CD4-positive, alpha-beta T cell (primary cell): ENCODE data around the gene RGS10. TPM values are rescaled to one million over a fixed set of nuclear protein-coding genes. Genes with fewer than 3 reads are reported as not detected.

Source experiments
- ATAC-seq: fragments of 200-7000 bp; cut with Tn5 transposase; one replicate; pipeline ENCODE4 v1.10.0; 2022; ENCODE audit warnings: mild to moderate bottlenecking; ENCODE audit not compliant: poor library complexity
- CTCF ChIA-PET: fragments of 350-600 bp; sonication (Branson Sonifier 250); formaldehyde crosslinking; loops from one replicate; lab custom pipeline; 2021; ENCODE audit warnings: antibody characterized with exemption, inconsistent platforms; lab: Charles Lee
- POLR2A ChIA-PET: fragments of 350-600 bp; sonication (Branson Sonifier 250); formaldehyde crosslinking; loops from one replicate; lab custom pipeline; 2021; ENCODE audit warnings: antibody characterized with exemption, inconsistent platforms; lab: Charles Lee
- DNase-seq, 14 experiments: peaks; one replicate each; pipeline ENCODE4 v3.0.0-alpha.2; 2013 to 2020; ENCODE audit warnings: mixed read lengths in 2 of 14
- H3K27ac ChIP-seq, 2 donors: one replicate each; pipeline versions ENCODE4 v1.5.1 to v1.7.0; 2013; ENCODE audit warnings: low read length in 2 of 2, low read depth in 1 of 2, mild to moderate bottlenecking in 1 of 2
- H3K27me3 ChIP-seq, 2 experiments: 1 replicate in 1 of 2; 2 replicates in 1 of 2; pipeline versions ENCODE4 v1.6.1 to v1.7.0; 2013; ENCODE audit warnings: low read length in 2 of 2, control low read depth in 1 of 2, mild to moderate bottlenecking in 1 of 2, moderate library complexity in 1 of 2; ENCODE audit not compliant: insufficient read depth in 2 of 2, control insufficient read depth in 1 of 2
- H3K36me3 ChIP-seq: one replicate; pipeline ENCODE4 v1.6.1; 2013; ENCODE audit warnings: low read length, control low read depth; ENCODE audit not compliant: insufficient read depth
- H3K4me1 ChIP-seq: one replicate; pipeline ENCODE4 v1.6.1; 2013; ENCODE audit warnings: low read length, control low read depth; ENCODE audit not compliant: insufficient read depth
- H3K4me3 ChIP-seq: one replicate; pipeline ENCODE4 v1.5.1; 2013; ENCODE audit warnings: mild to moderate bottlenecking, low read length, moderate library complexity
- H3K9me3 ChIP-seq, 2 experiments: 1 replicate in 1 of 2; 2 replicates in 1 of 2; pipeline versions ENCODE4 v1.6.1 to v1.7.0; 2013; ENCODE audit warnings: low read length in 2 of 2, mild to moderate bottlenecking in 2 of 2, control low read depth in 1 of 2, moderate library complexity in 1 of 2; ENCODE audit not compliant: control insufficient read depth in 1 of 2, insufficient read depth in 1 of 2
- H3K27ac Mint-ChIP-seq: one replicate; pipeline ENCODE4 v1.8.0; 2020; ENCODE audit warnings: mixed read lengths
- H3K27me3 Mint-ChIP-seq: one replicate; pipeline ENCODE4 v1.8.0; 2021; ENCODE audit warnings: mixed read lengths
- H3K36me3 Mint-ChIP-seq: one replicate; pipeline ENCODE4 v1.8.0; 2021; ENCODE audit warnings: low read depth, mixed read lengths
- H3K4me1 Mint-ChIP-seq: one replicate; pipeline ENCODE4 v1.8.0; 2021; ENCODE audit warnings: low read depth, mixed read lengths
- H3K4me3 Mint-ChIP-seq: one replicate; pipeline ENCODE4 v1.8.0; 2020; ENCODE audit warnings: mild to moderate bottlenecking, mixed read lengths
- H3K9me3 Mint-ChIP-seq: one replicate; pipeline ENCODE4 v1.8.0; 2020; ENCODE audit warnings: mixed read lengths
- CTCF ChIP-seq: fragments of 200-600 bp; IDR thresholded peaks from one replicate; pipeline ENCODE4 v1.8.0; 2022; ENCODE audit warnings: antibody characterized with exemption, mild to moderate bottlenecking
- intact Hi-C, 2 experiments: fragments of 100-400 bp; cut with DNase I in 1 of 2; cut with micrococcal nuclease in 1 of 2; formaldehyde crosslinking; loops; one replicate each; pipeline versions ENCODE4 v1.15.1 to v1.9.0; 2023 to 2025; cut with DNase I, micrococcal nuclease
- total RNA-seq, 174 experiments: library from RNA in 2 of 174; stranded (reverse) in 2 of 174; gene quantifications; one replicate each; pipeline ENCODE4 v1.2.3 and lab custom pipeline; 2021 to 2026

Gene RGS10
- total RNA-seq, 2 experiments from 2014 or later, result 132 to 134 TPM

GRCh38 chr10:119457966-119458766 lies 84.4 kb downstream of the RGS10 start:
- POLR2A ChIA-PET, result no interaction called here
- no peak for DNase-seq
- Histone ChIP-seq H3K36me3 (peaks cover 5% of the 10 kb centered on the region), H3K27ac (no peak overlapping the region), H3K4me3 (no peak overlapping the region), H3K4me1 (no peaks in the 10 kb centered on the region), H3K9me3 (peaks cover 0 to 3% of the 10 kb centered on the region in 2 experiments), H3K27me3 (no peaks in the 10 kb centered on the region)
- Mint-ChIP-seq H3K27me3 (no peaks in the 10 kb centered on the region), H3K4me3 (no peak overlapping the region), H3K4me1 (no peaks in the 10 kb centered on the region), H3K36me3 (peaks cover 7% of the 10 kb centered on the region), H3K9me3 (no peaks in the 10 kb centered on the region), H3K27ac (no peak overlapping the region)
- TF ChIP-seq CTCF, result no peak
- intact Hi-C loops, result no loop called here
- ATAC-seq, result no peak
- CTCF ChIA-PET, result interaction anchor here (1.8 to 2.2 kb wide), 2 partner anchors 13 kb away, joined by 5 to 8 read pairs; no protein-coding TSS in a partner anchor

DNA sequence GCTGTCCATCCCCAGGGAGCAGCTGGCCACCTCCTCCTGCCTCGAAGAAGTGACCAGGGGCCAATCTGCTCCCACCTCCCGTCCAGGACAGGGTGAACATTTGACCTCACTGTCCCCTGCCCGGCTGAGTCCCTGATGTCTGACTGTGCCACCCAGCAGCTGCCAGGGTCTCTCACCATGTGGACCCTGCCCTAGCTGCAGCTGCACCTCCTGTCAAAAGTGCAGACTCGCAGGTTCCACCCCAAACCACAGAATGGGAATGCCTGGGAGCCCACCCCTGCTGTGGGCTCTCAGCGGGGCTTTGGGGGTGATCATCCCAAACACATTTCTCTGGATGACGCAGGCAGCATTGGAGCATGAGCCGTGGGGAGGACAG lies 86.1 kb downstream of the RGS10 start:
- no peaks in the 10 kb centered on the region for H3K4me1 Mint-ChIP-seq
- H3K4me3 Mint-ChIP-seq, result no peak overlapping the region
- Histone ChIP-seq H3K9me3 (no peaks in the 10 kb centered on the region), H3K27me3 (no peaks in the 10 kb centered on the region), H3K4me1 (no peaks in the 10 kb centered on the region), H3K4me3 (no peak overlapping the region), H3K27ac (no peak overlapping the region), H3K36me3 (peaks cover 14% of the 10 kb centered on the region)
- H3K27me3 Mint-ChIP-seq, result no peaks in the 10 kb centered on the region
- no peak for TF ChIP-seq CTCF
- DNase-seq (no peak), ATAC-seq (no peak)
- no peak overlapping the region for H3K27ac Mint-ChIP-seq
- H3K9me3 Mint-ChIP-seq, result no peaks in the 10 kb centered on the region
- POLR2A ChIA-PET, result interaction anchor here (1.0 kb wide), 1 partner anchor 33 kb away, joined by 3 read pairs; no protein-coding TSS in a partner anchor
- intact Hi-C loops, result no loop called here
- CTCF ChIA-PET, result interaction anchor here (1.0 to 2.2 kb wide), 2 partner anchors 11 to 146 kb away, joined by 3 to 5 read pairs; no protein-coding TSS in a partner anchor
- peaks cover 7% of the 10 kb centered on the region for H3K36me3 Mint-ChIP-seq

DNA sequence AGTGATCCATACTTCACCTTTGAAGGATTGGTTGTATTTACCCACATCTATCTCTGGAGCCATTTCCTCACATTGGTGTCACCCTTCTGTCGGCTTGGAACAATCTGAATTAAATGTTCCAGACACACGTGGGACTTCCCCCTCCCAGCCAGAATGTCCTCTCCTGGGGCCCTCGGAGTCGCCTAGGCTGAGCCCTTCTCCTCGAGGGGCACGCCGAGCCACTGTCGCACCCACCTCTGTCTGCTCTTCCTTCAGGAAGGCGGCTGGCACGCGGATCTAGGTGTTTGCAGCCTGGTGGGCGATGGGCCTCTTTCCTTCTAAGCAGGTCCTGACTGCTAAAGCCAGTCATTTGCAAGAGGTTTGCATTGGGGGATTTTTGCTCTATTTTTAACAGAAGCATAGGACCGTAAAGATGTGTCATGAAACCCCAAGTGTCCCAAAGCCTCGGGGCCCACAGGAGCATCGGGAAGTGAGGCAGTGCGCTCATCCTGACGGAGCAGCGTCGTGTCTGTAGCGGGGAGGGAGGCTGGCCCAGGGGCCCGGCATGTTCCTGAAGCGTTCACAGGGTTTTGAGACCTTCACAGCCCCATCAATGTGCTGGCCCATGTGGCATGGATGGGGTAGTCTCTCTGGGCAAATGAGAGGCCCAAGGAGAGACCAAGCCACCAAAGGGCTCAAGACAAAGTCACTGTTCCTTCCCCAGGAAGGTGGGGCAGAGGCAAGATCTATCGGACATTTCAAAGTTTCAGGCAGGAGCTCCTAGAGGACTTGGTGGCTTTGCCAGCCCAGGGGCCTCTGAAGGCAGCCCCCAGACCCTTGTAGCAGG lies 86.7 kb downstream of the RGS10 start:
- DNase-seq (no peak), ATAC-seq (no peak)
- H3K4me1 Mint-ChIP-seq, result no peaks in the 10 kb centered on the region
- H3K4me1 ChIP-seq, result no peaks in the 10 kb centered on the region
- H3K27ac Mint-ChIP-seq, result no peak overlapping the region
- no peak for TF ChIP-seq CTCF
- no peaks in the 10 kb centered on the region for H3K9me3 ChIP-seq
- H3K9me3 Mint-ChIP-seq, result no peaks in the 10 kb centered on the region
- H3K27me3 Mint-ChIP-seq, result no peaks in the 10 kb centered on the region
- intact Hi-C loops, result no loop called here
- no peak overlapping the region for H3K27ac ChIP-seq
- ChIA-PET POLR2A (no interaction called here), CTCF (interaction anchor here (1.0 to 2.2 kb wide), 2 partner anchors 11 to 147 kb away, joined by 3 to 5 read pairs; no protein-coding TSS in a partner anchor)
- no peak overlapping the region for H3K4me3 Mint-ChIP-seq
- no peak overlapping the region for H3K4me3 ChIP-seq
- H3K27me3 ChIP-seq, result no peaks in the 10 kb centered on the region
- peaks cover 7% of the 10 kb centered on the region for H3K36me3 Mint-ChIP-seq
- peaks cover 14% of the 10 kb centered on the region for H3K36me3 ChIP-seq
